Measurements from ENCODE around the gene RABL6.

- TF ChIP-seq CTCF (IDR thresholded peaks at IDR 0.05) (no peak), POLR2A (IDR thresholded peaks at IDR 0.05) (peak in 1 of 2 donors; percentile 84), EP300 (IDR thresholded peaks at IDR 0.05) (no peak), POLR2AphosphoS5 (IDR thresholded peaks at IDR 0.05) (peak; percentile 76 to 86 (median 81))
These were observed 16.9 kb upstream of the RABL6 start, which contains the start of gene TMEM141 for GRCh38 chr9:136790640-136791515.
